Hematopoietic multipotent progenitor cell treated with erythropoietin and hydrocortisone succinate and interleukin-3 and kit ligand, for 6 days (in vitro differentiated cells): ENCODE results near the gene BOD1.
"Not testable (repeated sequence)": the region's sequence is repeated elsewhere in the genome, so short reads cannot be mapped to it uniquely, and the experiment has no call there.

Experiments used
- DNase-seq: peaks from one replicate; pipeline ENCODE4 v3.0.0-alpha.2; 2015

Gene BOD1

GRCh38 chr5:173614591-173614990 lies 1.9 kb downstream of the BOD1 start:
- no peak for DNase-seq

GRCh38 chr5:173613433-173614159 lies 2.9 kb downstream of the BOD1 start:
- no peak for DNase-seq

GRCh38 chr5:173612948-173613347 lies 3.5 kb downstream of the BOD1 start:
- DNase-seq = no peak

- no peak for DNase-seq
Measured at GRCh38 chr5:173611706-173612105, 4.7 kb downstream of the BOD1 start.

- DNase-seq = no peak
Measured at GRCh38 chr5:173604141-173604540, 12.3 kb downstream of the BOD1 start.

GRCh38 chr5:173602423-173602822 lies 14.0 kb downstream of the BOD1 start:
- peak; percentile 95 for DNase-seq

- DNase-seq = no peak
Measured at GRCh38 chr5:173598686-173599085, 17.8 kb downstream of the BOD1 start.

- DNase-seq = no peak
Measured at GRCh38 chr5:173597304-173597703, 19.1 kb downstream of the BOD1 start.

GRCh38 chr5:173595841-173596240 lies 20.6 kb downstream of the BOD1 start:
- no peak for DNase-seq

- no peak for DNase-seq
Measured at GRCh38 chr5:173594061-173594460, 22.4 kb downstream of the BOD1 start.

GRCh38 chr5:173592050-173592669 lies 24.3 kb downstream of the BOD1 start:
- peak; percentile 56 for DNase-seq

- no peak for DNase-seq
Measured at GRCh38 chr5:173591056-173591514, 25.4 kb downstream of the BOD1 start.

- no peak for DNase-seq
Measured at GRCh38 chr5:173590436-173591055, 25.9 kb downstream of the BOD1 start.

- not testable (repeated sequence) for DNase-seq
Measured at GRCh38 chr5:173586133-173586532, 30.3 kb downstream of the BOD1 start.

- DNase-seq = no peak
Measured at GRCh38 chr5:173583346-173583745, 33.1 kb downstream of the BOD1 start.

GRCh38 chr5:173582216-173583111 lies 34.0 kb downstream of the BOD1 start:
- DNase-seq = no peak

GRCh38 chr5:173581408-173582215 lies 34.8 kb downstream of the BOD1 start:
- DNase-seq = peak; percentile 64

- no peak for DNase-seq
Measured at GRCh38 chr5:173578947-173579615, 37.4 kb downstream of the BOD1 start.

GRCh38 chr5:173577817-173578216 lies 38.6 kb downstream of the BOD1 start:
- no peak for DNase-seq

- DNase-seq = no peak
Measured at GRCh38 chr5:173577166-173577565, 39.3 kb downstream of the BOD1 start.

- DNase-seq = no peak
Measured at GRCh38 chr5:173575985-173576384, 40.5 kb downstream of the BOD1 start.

GRCh38 chr5:173574983-173575382 lies 41.5 kb downstream of the BOD1 start:
- DNase-seq = no peak
